ENCODE measurements around the gene ARHGAP6. TPM values are rescaled to one million over a fixed set of nuclear protein-coding genes. Genes with fewer than 3 reads are reported as not detected.

Gene ARHGAP6
- total and polyA plus RNA-seq, 2 experiments from 2014 or later = 0.26 to 0.59 TPM

GRCh38 chrX:11352296-11352741 is 313.4 kb downstream of the ARHGAP6 start:
- no peaks in the 10 kb centered on the region for H3K79me2 ChIP-seq (replicated peaks; ENCODE audit: insufficient read depth)
- DNase-seq (ENCODE audit: low spot score) (no peak), ATAC-seq (no peak)
- no peak overlapping the region for H3K27ac ChIP-seq (ENCODE audit: low read depth)
- no peak overlapping the region for H3K4me2 ChIP-seq
- no peaks in the 10 kb centered on the region for H3K4me1 ChIP-seq (ENCODE audit: insufficient read depth)
- no peaks in the 10 kb centered on the region for H3K27me3 ChIP-seq (ENCODE audit: insufficient read depth)
- Mint-ChIP-seq H3K27me3 (ENCODE audit: insufficient read depth, low read depth, poor library complexity) (no peaks in the 10 kb centered on the region), H3K4me3 (no peak overlapping the region), H3K9me3 (no peaks in the 10 kb centered on the region), H3K27ac (no peak overlapping the region), H3K36me3 (ENCODE audit: low read depth) (no peaks in the 10 kb centered on the region), H3K4me1 (no peaks in the 10 kb centered on the region)
- no peaks in the 10 kb centered on the region for H3K9me2 ChIP-seq (ENCODE audit: insufficient read depth)
- H3F3A ChIP-seq (replicated peaks; ENCODE audit: low read depth) = no peaks in the 10 kb centered on the region
- H2AFZ ChIP-seq = no peak overlapping the region
- H3K4me3 ChIP-seq = no peak overlapping the region
- no peaks in the 10 kb centered on the region for H4K20me1 ChIP-seq (replicated peaks; ENCODE audit: insufficient read depth)
- H3K36me3 ChIP-seq (ENCODE audit: insufficient read depth) = no peaks in the 10 kb centered on the region
- no peak for TF ChIP-seq EZH2phosphoT487 (IDR thresholded peaks at IDR 0.05; ENCODE audit: unreplicated experiment)
- no peak for TF ChIP-seq POLR2AphosphoS5 (IDR thresholded peaks at IDR 0.05; ENCODE audit: low read depth)

DNA sequence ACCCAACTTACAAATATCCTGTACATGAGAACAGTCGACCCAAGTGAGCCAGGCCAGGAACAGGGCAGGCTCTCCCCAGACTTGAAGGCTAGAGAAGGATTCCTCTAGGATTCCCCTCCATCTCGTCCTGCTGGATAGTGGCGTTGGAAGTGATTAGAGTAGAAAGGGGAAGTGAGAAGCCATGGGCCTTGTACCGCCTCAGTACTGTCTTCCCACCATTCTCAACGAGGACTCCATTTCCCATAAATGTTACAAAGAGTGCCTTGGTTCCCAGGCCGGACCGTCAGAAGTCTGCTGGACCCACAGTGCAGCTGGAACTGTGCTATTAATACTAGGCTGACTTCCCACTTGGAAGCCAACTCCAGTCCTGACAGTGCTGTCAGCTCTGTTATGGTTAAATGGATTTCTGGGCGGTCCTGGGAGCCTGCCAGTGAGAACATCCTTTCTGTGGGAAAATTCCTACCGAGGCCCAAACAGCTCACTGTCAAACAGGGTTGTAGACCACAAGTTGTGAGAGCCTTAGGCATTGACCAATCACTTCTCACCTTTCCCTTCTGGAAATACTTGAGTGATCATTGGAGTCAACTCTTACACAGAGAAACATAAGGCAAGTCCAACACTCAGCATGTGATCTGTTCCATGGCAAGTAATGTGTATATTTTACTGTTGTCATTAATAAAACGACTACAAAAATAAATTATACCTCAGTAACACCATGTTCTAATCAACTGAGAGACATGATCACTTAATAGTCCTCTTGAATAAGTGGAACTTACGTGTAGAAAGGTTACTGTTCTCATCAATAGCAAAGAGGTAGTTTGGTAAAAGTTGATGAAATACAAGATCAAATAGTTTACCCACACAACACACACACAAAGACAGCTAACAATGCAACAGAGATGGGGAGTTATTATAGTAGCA is 314.1 kb downstream of the ARHGAP6 start:
- H3K4me1 Mint-ChIP-seq = no peaks in the 10 kb centered on the region
- H3K9me3 Mint-ChIP-seq = no peaks in the 10 kb centered on the region
- no peaks in the 10 kb centered on the region for H3K36me3 Mint-ChIP-seq (ENCODE audit: low read depth)
- H3K27me3 Mint-ChIP-seq (ENCODE audit: insufficient read depth, low read depth, poor library complexity) = no peaks in the 10 kb centered on the region
- no peaks in the 10 kb centered on the region for H3K27me3 ChIP-seq (ENCODE audit: insufficient read depth)
- no peak overlapping the region for H3K4me2 ChIP-seq
- no peak overlapping the region for H3K4me3 Mint-ChIP-seq
- no peaks in the 10 kb centered on the region for H3F3A ChIP-seq (replicated peaks; ENCODE audit: low read depth)
- H4K20me1 ChIP-seq (replicated peaks; ENCODE audit: insufficient read depth) = no peaks in the 10 kb centered on the region
- H3K36me3 ChIP-seq (ENCODE audit: insufficient read depth) = no peaks in the 10 kb centered on the region
- no peaks in the 10 kb centered on the region for H3K79me2 ChIP-seq (replicated peaks; ENCODE audit: insufficient read depth)
- H3K27ac Mint-ChIP-seq = no peak overlapping the region
- H3K4me1 ChIP-seq (ENCODE audit: insufficient read depth) = no peaks in the 10 kb centered on the region
- DNase-seq (ENCODE audit: low spot score) = no peak
- no peaks in the 10 kb centered on the region for H3K9me2 ChIP-seq (ENCODE audit: insufficient read depth)
- ATAC-seq = no peak
- H3K27ac ChIP-seq (ENCODE audit: low read depth) = no peak overlapping the region
- H3K4me3 ChIP-seq = no peak overlapping the region
- H2AFZ ChIP-seq = no peak overlapping the region
- TF ChIP-seq EZH2 (IDR thresholded peaks at IDR 0.05; ENCODE audit: low read depth, unreplicated experiment) (no peak), ZNF331 (CRISPR knock-in tag; IDR thresholded peaks at IDR 0.05; ENCODE audit: low read depth) (no peak), CREB1 (CRISPR knock-in tag; IDR thresholded peaks at IDR 0.05; ENCODE audit: low read depth) (no peak), NANOG (IDR thresholded peaks at IDR 0.05; ENCODE audit: borderline replicate concordance) (no peak), EZH2phosphoT487 (IDR thresholded peaks at IDR 0.05; ENCODE audit: unreplicated experiment) (no peak), POLR2AphosphoS5 (IDR thresholded peaks at IDR 0.05; ENCODE audit: low read depth) (no peak), STAT1 (IDR thresholded peaks at IDR 0.05; ENCODE audit: unreplicated experiment) (no peak), ZNF114 (CRISPR knock-in tag; IDR thresholded peaks at IDR 0.05) (no peak), JUNB (IDR thresholded peaks at IDR 0.05; ENCODE audit: unreplicated experiment) (no peak)
- TF ChIP-seq, protein P1, sequence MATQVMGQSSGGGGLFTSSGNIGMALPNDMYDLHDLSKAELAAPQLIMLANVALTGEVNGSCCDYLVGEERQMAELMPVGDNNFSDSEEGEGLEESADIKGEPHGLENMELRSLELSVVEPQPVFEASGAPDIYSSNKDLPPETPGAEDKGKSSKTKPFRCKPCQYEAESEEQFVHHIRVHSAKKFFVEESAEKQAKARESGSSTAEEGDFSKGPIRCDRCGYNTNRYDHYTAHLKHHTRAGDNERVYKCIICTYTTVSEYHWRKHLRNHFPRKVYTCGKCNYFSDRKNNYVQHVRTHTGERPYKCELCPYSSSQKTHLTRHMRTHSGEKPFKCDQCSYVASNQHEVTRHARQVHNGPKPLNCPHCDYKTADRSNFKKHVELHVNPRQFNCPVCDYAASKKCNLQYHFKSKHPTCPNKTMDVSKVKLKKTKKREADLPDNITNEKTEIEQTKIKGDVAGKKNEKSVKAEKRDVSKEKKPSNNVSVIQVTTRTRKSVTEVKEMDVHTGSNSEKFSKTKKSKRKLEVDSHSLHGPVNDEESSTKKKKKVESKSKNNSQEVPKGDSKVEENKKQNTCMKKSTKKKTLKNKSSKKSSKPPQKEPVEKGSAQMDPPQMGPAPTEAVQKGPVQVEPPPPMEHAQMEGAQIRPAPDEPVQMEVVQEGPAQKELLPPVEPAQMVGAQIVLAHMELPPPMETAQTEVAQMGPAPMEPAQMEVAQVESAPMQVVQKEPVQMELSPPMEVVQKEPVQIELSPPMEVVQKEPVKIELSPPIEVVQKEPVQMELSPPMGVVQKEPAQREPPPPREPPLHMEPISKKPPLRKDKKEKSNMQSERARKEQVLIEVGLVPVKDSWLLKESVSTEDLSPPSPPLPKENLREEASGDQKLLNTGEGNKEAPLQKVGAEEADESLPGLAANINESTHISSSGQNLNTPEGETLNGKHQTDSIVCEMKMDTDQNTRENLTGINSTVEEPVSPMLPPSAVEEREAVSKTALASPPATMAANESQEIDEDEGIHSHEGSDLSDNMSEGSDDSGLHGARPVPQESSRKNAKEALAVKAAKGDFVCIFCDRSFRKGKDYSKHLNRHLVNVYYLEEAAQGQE (IDR thresholded peaks at IDR 0.05; ENCODE audit: unreplicated experiment) = no peak
- TF ChIP-seq, protein P2, sequence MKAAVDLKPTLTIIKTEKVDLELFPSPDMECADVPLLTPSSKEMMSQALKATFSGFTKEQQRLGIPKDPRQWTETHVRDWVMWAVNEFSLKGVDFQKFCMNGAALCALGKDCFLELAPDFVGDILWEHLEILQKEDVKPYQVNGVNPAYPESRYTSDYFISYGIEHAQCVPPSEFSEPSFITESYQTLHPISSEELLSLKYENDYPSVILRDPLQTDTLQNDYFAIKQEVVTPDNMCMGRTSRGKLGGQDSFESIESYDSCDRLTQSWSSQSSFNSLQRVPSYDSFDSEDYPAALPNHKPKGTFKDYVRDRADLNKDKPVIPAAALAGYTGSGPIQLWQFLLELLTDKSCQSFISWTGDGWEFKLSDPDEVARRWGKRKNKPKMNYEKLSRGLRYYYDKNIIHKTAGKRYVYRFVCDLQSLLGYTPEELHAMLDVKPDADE (IDR thresholded peaks at IDR 0.05) = no peak
